Measurements from ENCODE around the gene ELP6.

Gene ELP6, protein sequence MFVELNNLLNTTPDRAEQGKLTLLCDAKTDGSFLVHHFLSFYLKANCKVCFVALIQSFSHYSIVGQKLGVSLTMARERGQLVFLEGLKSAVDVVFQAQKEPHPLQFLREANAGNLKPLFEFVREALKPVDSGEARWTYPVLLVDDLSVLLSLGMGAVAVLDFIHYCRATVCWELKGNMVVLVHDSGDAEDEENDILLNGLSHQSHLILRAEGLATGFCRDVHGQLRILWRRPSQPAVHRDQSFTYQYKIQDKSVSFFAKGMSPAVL

GRCh38 chr3:47513125-47513929 lies at the start of gene ELP6:
ELP6 (minus strand) TSS chr3:47513712; CDS start chr3:47513590, 122 bp downstream.
- DNase-seq = peak; percentile 95

DNA sequence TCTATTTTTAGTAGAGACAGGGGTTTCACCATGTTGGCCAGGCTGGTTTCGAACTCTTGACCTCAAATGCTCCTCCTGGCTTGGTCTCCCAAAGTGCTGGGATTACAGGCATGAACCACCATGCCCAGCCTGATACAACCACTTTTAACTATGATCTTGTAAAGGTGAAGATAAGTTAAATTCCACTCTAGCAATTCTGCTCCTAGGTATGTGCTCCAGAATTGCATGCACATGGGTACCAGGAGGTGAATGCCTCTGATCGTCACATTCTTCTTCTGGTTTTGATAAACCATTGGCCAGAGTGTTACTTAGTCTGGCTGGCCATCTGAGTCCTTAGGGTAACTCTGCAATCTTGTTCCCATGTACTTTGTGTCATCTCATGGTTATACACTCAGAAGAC lies 42.8 kb upstream of the ELP6 start:
- no peak for DNase-seq

- DNase-seq = no peak
Measured at GRCh38 chr3:47554335-47554734, 40.8 kb upstream of the ELP6 start.

DNA sequence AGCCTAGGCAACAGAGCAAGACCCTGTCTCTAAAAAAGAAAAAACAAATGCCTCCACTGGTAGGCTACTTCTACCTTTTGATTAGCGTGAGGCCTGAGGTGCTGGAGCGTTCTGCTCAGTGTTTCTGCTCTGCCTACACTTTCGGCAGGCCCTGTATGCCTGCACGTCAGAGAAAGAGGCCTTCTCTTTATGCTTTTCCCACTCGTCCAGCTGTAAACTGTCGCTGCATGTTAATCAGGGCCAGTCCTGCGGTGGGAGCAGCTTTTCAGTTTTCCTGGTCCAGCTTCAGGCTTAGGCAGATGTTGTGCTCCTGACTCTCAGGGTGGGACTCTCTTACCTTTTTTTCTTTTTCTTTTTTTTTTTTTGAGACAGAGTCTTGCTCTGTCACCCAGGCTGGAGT lies 39.9 kb upstream of the ELP6 start:
- DNase-seq = no peak

GRCh38 chr3:47542471-47543173 lies 29.1 kb upstream of the ELP6 start:
- no peak for DNase-seq

- no peak for DNase-seq
Measured at GRCh38 chr3:47541583-47542108, 28.1 kb upstream of the ELP6 start.

- peak; percentile 59 for DNase-seq
Measured at GRCh38 chr3:47540281-47540680, 26.8 kb upstream of the ELP6 start.

- DNase-seq = no peak
Measured at GRCh38 chr3:47536967-47537366, 23.5 kb upstream of the ELP6 start.

- DNase-seq = no peak
Measured at GRCh38 chr3:47536221-47536891, 22.8 kb upstream of the ELP6 start.

DNA sequence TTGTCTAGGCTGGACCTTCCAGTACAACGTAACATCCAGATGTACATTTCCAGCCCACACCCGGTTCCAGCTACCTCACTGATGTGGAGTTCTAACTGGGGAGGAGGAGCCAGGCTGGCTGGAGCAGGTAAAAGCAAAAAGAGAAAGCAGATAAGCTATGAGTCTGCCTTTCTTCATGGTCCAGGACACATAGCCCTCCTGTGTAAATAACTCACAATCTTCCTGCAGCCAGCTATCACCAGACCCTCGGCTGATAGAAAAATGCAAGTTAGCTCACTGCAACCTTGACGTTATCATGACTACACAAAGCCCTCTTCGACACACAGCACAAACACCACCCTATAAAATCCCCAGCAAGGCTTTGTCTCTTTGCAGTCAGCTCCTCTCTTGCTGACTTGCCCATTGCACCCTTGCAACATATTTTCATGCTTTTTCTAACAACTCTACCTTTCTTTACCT lies 20.5 kb upstream of the ELP6 start:
- DNase-seq = no peak

DNA sequence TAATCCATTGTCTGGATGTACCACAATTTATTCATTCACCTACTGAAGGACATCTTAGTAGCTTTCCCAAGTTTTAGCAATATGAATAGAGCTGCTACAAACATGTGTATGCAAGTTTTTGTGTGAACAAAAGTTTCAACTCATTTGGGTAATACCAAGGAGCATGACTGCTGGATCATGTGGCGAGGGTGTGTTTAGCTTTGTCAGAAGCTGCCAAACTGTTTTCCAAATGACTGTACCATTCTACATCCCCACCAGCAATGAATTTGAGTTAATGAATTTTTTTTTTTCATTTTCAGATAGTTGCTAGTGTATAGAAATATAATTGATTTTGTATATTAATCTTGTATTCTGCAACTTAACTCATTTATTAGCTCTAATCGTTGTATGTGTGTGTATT lies 20.0 kb upstream of the ELP6 start:
- DNase-seq = no peak

DNA sequence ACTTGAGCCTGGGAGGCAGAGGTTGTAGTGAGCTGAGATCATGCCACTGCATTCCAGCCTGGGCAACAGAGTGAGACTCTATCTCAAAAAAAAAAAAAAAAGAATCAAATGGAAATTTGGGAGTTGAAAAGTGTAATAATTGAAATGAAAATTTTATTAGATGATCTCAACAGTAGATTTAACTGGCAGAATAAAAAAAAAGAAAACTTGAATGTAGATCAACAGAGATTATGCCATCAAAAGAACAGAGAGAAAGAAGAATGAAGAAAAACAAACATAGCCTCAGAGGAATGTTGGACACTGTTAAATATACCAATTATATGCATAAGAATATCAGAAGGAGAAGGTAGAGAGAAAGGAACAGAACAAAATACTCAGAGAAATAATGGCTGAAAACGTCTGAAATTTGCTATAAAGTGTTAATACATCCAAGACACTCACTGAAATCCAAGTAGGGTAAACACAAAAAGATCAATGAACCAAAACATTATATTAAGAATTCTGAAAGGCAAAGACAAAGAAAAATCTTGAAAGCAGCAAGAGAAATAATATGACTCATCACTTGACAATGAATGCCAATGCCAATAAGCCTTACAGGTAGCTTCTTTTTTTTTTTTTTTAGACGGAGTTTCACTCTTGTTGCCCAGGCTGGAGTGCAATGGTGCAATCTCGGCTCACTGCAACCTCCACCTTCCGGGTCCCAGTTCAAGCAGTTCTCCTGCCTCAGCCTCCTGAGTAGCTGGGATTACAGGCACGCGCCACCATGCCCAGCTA lies 14.6 kb upstream of the ELP6 start:
- no peak for DNase-seq

GRCh38 chr3:47525617-47526016 lies 12.1 kb upstream of the ELP6 start:
- no peak for DNase-seq

- no peak for DNase-seq
Measured at GRCh38 chr3:47523310-47524073, 10.0 kb upstream of the ELP6 start.

GRCh38 chr3:47522082-47522987 lies 8.8 kb upstream of the ELP6 start:
- peak; percentile 92 for DNase-seq

GRCh38 chr3:47520756-47521155 lies 7.2 kb upstream of the ELP6 start:
- DNase-seq = no peak

GRCh38 chr3:47517937-47518336 lies 4.4 kb upstream of the ELP6 start:
- DNase-seq = no peak

DNA sequence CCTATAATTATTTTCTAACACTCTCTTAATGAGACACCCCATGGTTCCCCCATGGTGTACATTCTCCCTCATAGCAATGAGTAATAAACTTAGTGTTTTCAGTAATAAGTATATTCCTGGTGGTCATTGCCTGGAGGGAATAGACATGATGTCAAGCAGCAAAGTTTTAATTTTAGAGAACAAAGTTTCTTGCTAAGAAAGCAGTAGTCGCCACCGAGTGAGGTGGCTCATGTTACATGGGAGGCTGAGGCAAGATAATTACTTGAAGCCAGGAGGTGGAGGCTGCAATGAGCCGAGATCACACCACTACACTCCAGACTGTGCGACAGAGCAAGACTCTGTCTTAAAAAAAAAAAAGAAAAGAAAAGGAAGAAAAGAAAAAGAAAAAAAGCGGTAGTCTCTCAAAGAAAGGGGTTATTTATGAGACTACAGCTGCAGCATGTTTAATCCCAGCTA lies 2.4 kb upstream of the ELP6 start:
- DNase-seq = no peak

DNA sequence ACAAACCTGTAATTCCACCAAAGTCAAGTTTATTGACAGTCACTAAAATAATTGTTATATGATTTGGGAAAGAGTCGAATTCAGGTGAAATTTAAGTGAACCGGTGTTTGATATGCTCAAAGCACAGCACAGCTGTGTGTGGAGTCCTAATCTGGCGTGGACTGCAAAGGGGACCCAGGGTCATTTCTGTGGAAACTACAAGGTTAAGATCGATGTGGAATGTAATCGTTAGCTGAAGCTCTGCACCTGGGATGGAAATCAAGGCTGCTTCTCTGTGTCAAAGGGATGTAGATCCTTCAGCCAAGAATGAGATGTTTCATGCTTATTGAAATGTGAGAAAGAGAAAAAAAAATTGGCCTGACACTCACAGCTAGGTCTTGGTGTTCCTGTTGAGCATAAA lies 1.6 kb upstream of the ELP6 start:
- no peak for DNase-seq
